ENCODE data around the gene PSMB7.

GRCh38 chr9:124306098-124306735, 109.0 kb downstream of the PSMB7 start:
- TF ChIP-seq CTCF (IDR thresholded peaks at IDR 0.05) (no peak), POLR2A (IDR thresholded peaks at IDR 0.05) (no peak)

Measured in lower leg skin (tissue), 3 donors.